H1 (cell line): ENCODE data around the gene ASPN. TPM values are rescaled to one million over a fixed set of nuclear protein-coding genes. Genes with fewer than 3 reads are reported as not detected.

ENCODE experiments used
- CHD7 ChIP-seq: fragments of 300-600 bp; sonication (generic); IDR thresholded peaks from 2 replicates; pipeline ENCODE4 v1.7.1; 2012; ENCODE audit warnings: low read length, moderate library complexity, mild to moderate bottlenecking, inconsistent platforms; ENCODE audit not compliant: insufficient replicate concordance
- CREB1 ChIP-seq: IDR thresholded peaks from 2 replicates; pipeline ENCODE4 v1.6.1; 2012; ENCODE audit warnings: inconsistent platforms
- KDM4A ChIP-seq: IDR thresholded peaks from one replicate; pipeline ENCODE4 v1.7.1; 2012; ENCODE audit warnings: low read depth, mild to moderate bottlenecking, moderate library complexity, low read length, inconsistent platforms; ENCODE audit not compliant: severe bottlenecking
- POU5F1 ChIP-seq: IDR thresholded peaks from 2 replicates; pipeline ENCODE4 v1.6.1; 2011; ENCODE audit warnings: low read depth, mild to moderate bottlenecking, low read length, moderate library complexity
- TCF12 ChIP-seq: IDR thresholded peaks from 2 replicates; pipeline ENCODE4 v1.6.1; 2011; ENCODE audit warnings: low read depth, mild to moderate bottlenecking, low read length
- polyA plus RNA-seq, 7 experiments: library from polyadenylated mRNA; depleted of rRNA in 3 of 7; stranded (reverse) in 5 of 7; unstranded in 2 of 7; fragments of >200 nt in 5 of 7; fragments of 200-250 nt in 2 of 7; gene quantifications; 1 replicate in 5 of 7; 2 replicates in 1 of 7; 4 replicates in 1 of 7; pipeline versions ENCODE4 v1.2.1 to v1.2.3, GENCODE V29; 2011 to 2013; ENCODE audit warnings: missing spikeins in 2 of 7, mixed read lengths in 2 of 7
- total RNA-seq: library from RNA; stranded (reverse); fragmentation: NEBNext Ultra II Directional; extraction: Animal tissue kit (Norgen Biotek cat#: 25700); gene quantifications from 2 replicates; pipeline ENCODE4 v1.2.1, GENCODE V29; 2021

The ASPN gene
- total and polyA plus RNA-seq, 2 of the 8 experiments (the other 6 are each of a cell fraction or from before 2014, with no cell fraction given) = not detected

- TF ChIP-seq CHD7 = no peak
- no peak for TF ChIP-seq CREB1
- TF ChIP-seq KDM4A = no peak
- TF ChIP-seq POU5F1 = no peak
- TF ChIP-seq TCF12 = no peak
- TF ChIP-seq, all 59 proteins: peak for 0
These were observed 35.9 kb upstream of the ASPN start (continued) for GRCh38 chr9:92518199-92518598.
